ENCODE data around the gene DIP2C.
"Not testable (repeated sequence)": the region's sequence is repeated elsewhere in the genome, so short reads cannot be mapped to it uniquely, and the experiment has no call there.

DIP2C gene

DNA sequence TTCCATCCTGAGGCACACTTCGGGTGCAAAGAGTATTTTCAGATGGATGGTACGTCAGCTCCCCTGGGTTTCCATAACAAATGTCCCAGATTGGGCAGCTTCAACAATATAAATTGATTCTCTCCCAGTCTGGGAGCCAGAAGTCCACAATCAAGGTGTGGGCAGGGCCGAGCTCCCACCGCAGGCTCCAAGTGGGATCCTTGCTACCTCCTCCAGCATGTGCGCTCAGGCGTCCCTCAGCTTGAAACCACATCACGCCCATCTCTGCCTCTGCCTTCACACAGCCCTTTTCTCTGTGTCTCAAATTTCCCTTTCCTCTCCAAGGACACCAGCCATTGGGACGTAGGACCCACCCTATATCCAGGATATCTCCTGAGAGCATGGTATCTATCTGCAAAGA lies 153.5 kb downstream of the DIP2C start:
- DNase-seq (ENCODE audit: low read depth in 2 of 2): no peak

DNA sequence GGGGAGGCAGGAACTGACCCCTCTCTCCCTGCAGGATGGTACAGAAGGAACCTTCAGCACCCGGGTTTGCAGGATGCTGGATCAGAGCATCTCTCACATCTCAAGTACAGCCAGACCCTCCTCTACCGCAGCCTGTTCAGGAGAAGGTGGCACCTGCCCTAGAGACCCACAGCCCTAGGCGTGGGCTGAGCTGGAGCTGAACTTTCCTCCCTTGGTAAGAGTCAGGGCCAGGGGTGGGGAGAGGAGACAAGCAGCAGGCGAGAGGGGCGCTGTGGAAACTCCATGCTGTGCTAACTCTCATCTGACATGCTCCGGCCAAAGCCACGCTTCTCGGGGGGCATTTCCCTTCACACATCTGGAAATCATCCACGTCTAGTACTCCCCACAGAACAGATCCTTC lies 154.4 kb downstream of the DIP2C start:
- no peak for DNase-seq (ENCODE audit: low read depth in 2 of 2)

DNA sequence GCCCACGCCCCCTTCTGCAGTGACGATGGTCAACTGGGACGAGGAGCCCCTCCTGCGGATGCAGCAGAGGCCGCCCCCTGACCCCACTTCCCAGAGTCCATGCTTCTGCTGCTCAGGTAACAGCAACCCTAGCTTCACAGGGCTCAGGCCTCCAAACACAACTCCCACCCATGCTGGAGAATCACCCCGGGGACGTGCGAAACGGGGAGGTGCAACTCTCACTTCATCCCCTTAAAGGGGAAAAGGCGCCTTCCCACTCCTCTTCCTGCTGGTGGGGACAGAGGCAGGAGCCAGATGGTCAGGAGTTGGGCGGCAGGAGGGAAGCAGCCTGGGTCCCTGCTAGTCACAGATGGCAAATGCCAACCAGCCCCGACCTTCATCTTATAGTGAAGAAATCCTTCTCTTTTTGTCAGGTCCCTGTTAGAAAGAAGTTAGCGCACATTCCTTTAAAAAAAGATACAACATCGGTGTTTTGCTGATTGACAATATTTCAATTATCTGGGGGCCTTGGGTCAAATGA lies 155.4 kb downstream of the DIP2C start:
- DNase-seq (ENCODE audit: low read depth in 2 of 2): no peak

DNA sequence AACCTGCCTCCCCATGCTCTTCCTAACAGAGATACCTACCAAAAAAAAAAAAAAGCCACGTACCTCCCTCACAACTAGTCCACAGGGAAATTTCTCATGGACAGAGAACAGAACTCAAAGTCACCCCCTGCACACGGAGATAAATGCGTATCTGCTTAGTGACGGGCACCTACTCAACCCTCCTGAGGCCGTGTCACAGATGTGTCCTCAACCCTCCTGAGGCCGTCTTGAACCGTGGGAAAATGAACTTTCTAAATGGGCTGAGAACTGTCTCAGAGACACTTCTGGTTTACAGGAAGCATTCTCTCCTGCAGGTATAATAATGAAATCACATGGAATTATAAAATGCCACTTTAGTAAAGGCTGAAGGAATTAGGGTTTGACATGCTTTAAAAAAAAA lies 155.9 kb downstream of the DIP2C start:
- DNase-seq (ENCODE audit: low read depth in 2 of 2): no peak

DNA sequence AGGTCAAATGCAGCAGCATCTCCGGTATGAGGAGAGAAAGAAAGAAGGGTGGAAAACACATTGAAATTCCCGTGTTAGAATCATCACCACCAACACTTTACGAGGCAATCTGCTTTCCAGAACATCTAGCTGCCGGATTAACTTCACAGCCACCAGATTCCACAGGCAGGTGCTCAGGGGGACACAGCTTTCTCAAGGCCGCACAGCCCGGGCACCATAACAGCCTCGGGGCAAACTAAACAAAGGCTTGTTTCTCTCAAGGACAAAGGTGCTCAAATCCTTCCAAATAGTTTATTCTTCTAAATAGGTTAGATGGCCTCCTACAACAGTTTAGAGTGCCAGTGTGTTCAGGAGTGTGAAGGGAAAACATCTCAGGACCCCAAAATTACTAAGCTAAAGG lies 156.3 kb downstream of the DIP2C start:
- no peak for DNase-seq (ENCODE audit: low read depth in 2 of 2)

DNA sequence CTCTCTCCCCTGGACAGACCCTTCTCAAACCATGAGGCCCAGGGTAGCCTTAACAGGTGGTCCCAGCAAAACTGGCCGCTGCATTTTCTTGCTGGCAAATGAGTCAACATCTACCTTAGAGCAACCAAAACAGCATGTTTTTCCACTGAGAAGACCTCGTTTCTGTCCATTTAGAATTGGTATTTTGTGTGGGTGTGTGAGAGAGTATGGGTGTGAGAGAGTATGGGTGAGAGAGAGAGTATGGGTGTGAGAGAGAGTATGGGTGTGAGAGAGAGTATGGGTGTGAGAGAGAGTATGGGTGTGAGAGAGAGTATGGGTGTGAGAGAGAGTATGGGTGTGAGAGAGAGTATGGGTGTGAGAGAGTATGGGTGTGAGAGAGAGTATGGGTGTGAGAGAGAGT lies 157.1 kb downstream of the DIP2C start:
- DNase-seq (ENCODE audit: low read depth in 2 of 2): not testable (repeated sequence)

DNA sequence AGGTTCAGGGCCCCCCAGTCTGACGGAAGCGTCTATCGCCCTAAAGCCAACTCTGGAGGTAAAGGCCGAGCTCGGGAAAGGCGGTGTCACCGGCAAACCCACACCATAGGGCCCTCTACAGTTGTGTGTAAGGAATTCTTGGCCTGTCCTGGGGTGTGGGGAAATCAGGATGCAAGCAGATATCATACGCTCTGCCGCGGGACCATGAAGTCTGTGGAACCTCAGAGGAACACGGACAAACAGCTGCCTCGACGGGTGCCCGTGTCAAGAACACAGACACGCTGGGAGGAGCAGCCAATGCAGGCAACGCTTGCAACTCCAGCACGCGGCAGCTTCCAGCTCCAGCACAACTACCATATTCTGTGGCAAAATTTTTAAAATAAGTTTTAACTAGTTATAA lies 157.9 kb downstream of the DIP2C start:
- no peak for DNase-seq (ENCODE audit: low read depth in 2 of 2)

DNA sequence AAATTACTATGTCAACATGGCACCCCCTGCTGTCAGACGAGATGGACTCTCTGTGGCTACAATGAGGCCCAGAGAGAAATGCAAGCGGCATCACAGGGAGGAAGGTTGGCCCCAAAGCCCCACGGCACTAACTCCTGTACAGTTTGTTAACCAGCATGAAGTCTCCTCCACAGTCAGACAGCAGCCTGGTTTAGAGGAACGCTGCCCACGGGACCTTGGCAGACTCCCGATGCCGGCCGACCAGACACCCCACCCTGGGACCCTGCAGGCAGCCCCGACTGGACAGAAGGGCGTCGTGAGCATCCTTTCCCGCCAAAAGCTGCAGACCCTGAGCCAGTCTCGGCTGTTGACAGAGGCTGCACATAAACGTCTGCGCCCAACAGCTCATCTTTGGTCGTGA lies 158.8 kb downstream of the DIP2C start:
- no peak for DNase-seq (ENCODE audit: low read depth in 2 of 2)

DNA sequence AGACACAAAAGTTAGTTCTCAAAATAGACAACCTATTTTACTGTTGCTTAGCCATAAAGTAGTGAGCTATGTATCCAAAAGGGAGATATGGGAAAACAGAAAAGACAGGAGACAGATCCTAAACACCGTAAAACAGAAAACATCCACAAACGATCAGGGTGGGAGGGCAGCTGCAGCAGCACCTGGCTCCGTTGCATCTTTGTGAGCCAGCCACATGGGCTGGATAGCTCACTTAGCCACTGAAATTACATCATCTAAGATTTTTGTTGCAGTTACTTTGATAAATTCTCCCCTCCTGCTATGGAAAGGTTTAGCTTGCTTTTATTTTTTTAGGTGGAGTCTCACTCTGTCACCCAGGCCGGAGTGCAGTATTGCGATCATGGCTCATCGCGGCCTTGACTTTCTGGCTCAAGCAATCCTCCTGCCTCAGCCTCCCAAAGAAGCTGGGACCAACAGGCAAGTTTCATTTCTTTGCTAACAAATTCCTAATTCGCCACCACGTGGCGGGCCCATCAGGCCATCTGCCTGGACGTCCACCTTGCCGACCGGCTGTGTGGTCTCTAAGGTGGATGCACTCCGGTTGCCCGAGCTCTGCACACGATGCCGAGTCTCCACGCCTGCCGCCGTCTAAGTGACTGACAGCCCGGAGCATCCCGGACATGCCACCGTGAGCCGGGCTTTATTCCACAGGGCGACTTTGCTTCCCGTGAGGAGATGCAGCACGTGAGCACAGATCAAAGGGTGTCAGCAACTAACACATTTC lies 159.8 kb downstream of the DIP2C start:
- DNase-seq (ENCODE audit: low read depth in 2 of 2): no peak

DNA sequence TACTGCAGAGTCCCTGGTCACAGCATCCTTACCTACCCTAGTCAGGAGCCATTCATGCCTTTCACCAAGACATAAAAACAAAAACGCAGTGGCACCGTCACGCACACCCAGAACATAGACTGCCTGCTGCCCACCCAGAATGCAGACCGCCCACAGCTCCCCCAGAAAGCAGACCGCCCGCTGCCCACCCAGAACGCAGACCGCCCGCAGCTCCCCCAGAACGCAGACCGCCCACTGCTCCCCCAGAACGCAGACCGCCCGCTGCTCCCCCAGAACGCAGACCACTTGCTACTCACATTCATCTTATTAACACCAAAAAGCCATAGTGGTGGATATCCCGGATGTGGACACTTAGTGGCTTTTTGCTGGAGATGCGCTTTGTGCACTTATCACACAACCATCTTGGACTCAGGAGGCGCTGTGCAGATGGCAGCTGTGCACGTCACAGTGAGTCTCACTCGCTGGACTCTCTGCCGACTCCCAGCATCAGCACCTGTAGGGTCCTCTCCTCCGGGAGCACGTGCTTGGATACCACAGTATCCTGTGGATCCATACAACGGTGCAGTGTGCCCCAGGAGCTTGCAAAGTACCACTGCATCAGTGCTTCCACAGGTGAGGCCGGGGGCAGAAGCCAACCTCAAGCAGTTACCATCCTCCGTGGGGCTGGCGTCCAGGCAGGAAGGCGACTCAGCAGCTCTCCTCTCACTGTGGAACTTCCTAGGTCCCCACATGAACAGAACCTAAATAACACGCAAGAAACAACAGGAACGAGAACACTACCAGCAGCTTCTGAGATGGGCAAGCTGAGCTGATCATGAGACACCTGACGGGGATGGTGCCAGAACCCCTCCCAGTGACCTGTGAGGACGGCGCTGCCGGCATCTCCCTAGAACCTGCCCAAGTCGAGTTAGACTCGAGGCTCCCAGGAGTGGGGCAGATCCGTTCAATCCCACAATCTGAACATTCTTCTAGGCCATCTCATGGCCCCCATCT lies 161.0 kb downstream of the DIP2C start:
- DNase-seq (ENCODE audit: low read depth in 2 of 2): no peak

DNA sequence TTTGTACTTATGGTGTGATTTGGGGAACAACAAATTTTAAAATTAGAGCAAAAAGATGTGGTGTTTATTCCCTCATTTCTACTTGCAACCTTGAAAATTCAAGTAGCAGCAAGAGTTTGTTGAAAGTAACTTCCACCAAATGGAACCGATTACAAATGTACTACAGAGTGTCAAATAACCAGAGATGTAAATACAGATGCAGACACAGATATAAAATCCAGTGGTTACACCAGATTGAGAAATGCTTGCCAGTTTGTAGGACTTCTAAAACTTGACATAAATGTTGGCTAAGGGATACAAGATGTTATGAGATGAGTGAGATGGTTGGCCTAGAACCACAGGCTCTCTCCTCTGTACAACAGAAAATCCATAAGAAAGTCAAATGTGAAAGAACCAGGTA lies 162.1 kb downstream of the DIP2C start:
- DNase-seq (ENCODE audit: low read depth in 2 of 2): no peak

DNA sequence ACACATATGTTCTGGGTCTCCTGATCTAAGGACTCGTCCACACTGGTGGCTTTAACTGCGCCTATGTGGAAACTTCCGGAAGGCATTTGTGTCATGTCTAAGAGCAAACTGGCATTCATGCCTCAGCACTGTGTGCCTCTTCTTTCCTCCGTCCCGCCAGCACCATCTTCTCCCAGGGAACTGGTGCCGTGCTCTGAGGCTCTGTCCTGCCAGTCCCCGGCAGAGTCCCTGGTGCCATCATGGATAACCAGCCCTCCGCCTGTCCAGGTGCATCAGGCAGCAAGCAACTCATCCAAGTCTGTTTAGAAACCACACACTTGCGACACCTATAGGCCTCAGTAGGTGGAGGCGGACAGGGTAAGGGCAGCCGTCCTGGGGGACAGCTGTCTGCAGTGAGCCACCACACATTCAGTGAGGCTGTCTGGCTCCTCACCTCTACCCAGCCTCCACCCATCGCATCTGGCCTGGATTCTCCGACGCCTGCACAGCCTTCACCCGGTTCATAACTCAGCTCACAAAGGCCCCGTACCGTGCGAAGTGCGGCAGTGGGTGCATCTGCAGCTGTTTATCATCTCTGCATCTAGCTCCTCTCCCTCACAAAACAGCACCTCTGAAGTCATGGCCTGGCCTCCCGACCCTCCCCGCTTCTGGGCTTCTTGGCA lies 162.7 kb downstream of the DIP2C start:
- no peak for DNase-seq (ENCODE audit: low read depth in 2 of 2)

DNA sequence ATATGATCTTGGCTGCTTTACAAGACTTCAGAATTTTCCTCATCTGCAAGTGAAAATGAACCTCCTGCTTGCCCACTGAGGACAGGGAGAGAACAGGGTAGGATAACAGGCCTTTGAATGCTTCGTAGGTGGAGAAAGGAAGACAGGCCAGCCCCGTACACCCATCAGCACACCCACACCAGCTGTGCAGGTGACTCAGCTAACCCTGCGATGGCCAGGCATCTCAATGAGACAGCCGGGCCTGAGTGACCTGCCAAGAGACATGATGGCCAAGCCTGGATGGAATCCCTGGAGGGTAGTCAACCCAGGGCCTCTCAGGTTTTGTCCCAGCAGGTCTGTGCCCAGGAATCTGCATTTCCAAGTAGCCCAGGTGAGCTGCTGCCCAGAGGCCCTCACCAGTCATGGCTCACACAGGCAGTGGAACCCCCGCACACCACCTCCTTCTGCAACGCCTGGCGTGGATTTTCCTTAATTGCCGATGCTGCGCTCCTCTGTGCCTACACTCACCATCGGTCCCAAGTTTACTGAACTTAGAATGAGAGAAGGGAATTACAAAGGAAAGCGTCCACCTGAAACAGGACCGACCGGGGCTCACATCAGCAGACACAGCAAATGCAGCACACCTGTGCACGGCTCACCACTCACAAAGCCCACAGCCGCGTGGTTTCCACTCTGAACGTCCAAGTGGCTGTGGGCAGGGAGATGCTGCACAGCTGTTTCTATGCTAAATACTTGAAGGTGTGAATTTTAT lies 163.7 kb downstream of the DIP2C start:
- DNase-seq (ENCODE audit: low read depth in 2 of 2): no peak

DNA sequence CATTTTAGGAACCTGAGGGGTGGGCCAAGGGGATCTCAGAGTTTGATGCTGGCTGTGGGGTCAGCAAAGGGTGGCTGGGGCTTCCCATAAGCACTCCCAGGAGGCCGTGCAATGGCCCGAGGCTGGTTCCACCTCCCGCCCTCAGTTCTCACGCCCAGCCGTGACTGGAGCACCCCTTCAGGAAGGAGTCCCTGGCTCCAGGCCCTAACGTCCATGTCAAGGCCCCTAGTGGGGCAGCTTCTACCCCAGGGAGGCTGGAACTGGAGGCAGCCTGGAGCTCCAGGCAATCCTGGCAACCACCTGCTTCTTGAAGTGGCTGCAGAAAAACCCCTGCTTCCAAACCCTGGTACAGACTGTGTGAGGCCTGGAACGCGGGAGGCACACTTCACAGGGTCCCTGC lies 165.5 kb downstream of the DIP2C start:
- DNase-seq (ENCODE audit: low read depth in 2 of 2): no peak

DNA sequence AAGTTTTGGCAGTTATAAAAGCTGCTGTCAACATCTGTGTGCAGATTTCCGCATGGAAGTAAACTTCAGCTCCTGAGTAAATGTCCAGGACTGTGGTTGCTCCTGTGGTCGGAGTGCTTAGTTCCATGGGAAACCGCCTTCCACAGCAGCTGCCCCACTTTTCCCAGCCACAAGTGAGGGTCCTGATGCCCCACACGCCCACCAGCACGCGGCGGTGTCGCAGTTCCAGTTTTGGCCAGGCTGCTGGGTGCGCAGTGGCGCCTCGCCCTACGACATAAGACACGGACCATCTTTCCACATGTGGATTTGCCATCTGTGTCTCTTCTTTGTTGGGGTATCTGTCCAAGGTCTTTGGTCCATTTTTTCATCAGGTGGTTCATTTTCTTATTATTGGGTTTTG lies 167.1 kb downstream of the DIP2C start:
- no peak for DNase-seq (ENCODE audit: low read depth in 2 of 2)

DNA sequence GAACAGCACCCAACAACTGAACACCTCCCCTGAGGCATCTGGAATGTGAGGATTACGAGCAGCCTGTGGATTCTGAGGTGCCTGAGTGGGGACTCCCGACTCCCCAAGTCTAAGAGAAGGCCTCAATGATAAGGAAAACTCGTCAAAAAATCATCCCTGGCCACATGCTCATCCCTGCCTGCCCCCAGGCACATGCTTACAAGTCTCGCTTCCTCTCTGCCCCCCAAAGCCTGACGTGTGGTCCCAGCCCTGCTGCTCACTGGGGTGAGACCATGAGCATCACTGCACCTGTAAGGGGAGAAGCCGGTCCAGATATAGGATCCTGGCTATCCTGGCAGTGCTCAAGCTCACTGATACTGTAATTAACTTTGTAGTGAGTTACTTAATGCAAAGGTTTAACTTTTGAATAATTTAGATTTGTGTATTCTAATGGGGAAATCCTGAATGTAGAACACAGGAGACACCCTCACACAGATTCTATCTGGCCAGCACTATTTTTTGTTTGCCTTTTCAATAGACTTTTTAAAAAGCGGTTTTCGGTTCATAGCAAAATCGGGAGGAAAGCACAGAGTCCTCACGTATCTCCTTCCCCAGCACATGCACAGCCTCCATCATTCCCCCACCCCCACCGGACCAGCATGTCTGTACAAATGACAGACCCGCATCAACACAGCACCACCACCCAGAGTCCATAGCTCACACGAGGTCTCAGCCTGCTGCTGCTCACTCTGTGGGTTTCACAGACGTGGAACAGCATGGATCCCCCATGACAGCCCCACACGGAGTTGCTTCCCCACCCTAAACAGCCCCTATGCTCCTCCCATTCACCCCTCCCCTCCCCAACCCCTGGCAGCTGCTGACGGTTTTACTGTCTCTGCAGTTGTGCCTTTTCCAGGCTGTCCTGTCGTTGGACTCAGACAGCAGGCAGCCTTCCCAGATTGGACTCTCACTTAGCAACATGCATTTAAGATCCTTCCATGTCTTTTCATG lies 167.9 kb downstream of the DIP2C start:
- no peak for DNase-seq (ENCODE audit: low read depth in 2 of 2)

DNA sequence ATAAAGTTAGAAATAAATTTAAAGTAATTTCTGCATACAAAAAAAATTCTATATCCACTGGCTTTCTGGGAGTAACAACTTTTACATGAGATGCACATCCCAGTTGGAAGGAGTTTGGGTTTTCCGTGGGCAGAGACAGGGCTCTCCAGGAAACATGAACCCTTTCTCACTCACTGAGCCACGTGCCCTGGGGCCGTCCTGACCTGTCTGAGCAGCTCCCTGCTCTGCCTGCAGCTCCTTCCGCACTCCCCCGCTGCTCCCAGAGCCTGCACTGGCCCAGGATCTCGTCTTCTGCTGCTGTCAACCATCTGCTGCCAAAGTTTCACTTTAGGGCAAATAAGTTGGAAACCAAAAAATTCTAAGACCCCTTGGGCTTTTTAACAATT lies 169.1 kb downstream of the DIP2C start:
- DNase-seq (ENCODE audit: low read depth in 2 of 2): no peak

DNA sequence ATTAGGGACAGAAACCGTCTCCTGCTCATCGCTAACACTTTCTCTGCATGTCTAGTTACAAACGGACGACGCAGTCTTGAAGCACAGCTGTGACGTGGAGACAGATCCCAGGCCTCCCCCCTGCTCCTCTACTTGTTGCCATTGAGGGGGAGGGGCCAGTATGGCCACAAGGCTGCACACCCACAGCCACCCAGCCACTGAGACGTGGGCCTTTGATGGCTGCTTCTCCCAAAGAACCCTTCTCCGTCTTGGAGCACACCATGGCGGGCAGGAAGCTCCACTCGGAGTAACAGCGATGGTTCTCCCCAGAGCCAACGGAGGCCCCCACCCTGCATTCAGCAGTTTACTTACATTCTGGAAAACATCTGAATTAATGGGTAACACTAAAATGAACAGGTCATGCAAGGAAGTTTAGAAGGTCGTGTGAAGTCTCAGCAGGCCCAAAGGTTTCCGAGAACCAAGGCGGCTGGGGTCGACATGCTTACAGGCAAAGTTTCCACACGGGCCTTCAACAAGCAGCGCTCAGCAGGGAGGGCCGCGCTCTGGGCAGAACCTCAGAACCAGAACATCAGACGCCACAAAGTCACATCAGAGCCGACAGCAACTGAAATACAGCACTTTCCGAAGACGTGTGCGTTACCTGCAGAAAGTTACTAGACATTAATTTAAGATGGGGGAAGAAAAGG lies 169.6 kb downstream of the DIP2C start:
- DNase-seq (ENCODE audit: low read depth in 2 of 2): no peak

DNA sequence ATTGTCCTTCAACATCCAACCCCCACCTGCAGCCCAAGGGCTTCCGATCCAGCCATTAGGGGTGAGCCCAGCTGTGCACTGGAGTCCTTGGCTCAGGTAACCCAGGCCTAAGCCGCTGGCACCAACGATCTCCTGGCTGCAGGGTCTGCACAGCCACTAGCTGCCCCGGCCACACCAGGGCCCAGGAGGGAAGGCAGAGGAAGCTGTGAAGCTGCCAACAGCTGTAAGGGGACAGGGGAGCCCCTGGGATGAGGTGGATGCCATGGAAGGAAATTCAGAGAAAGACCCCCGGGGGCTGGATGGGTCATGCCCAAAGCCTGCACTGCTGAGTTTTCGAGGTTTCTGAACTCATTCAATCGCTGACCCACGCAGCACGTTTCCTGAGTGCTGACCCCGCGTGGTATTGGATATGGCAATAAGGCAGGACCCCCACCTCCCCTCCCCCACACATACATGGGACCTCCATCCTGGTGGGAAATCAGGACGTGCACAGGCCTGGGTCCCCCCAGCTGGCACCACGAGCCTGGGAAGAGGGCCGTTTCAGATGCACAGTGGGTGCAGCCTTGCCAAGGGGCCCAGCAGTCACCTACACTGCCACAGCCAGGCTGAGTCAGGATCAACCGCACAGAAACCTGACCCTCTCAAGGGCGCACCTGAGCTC lies 170.3 kb downstream of the DIP2C start:
- DNase-seq (ENCODE audit: low read depth in 2 of 2): no peak
